Stimulated activated CD4-positive, alpha-beta T cell treated with anti-CD3 and anti-CD28 coated beads, Interleukin-12 subunit alpha, Interleukin-12 subunit beta, amount 100 ng/mL, for 48 hours (primary cell): ENCODE data around the gene EPHB2.

Experiments used
- DNase-seq, 3 donors: peaks; one replicate each; pipeline ENCODE4 v3.0.0-alpha.2; 2020; ENCODE audit warnings: low read depth in 2 of 3, low spot score in 1 of 3

Gene EPHB2

GRCh38 chr1:22816067-22816775, 105.6 kb downstream of the EPHB2 start:
- no peak for DNase-seq

GRCh38 chr1:22816803-22817202, 106.2 kb downstream of the EPHB2 start:
- no peak for DNase-seq

- no peak for DNase-seq
Measured at GRCh38 chr1:22817462-22817861, 106.8 kb downstream of the EPHB2 start.

- no peak for DNase-seq
Measured at GRCh38 chr1:22818061-22818770, 107.6 kb downstream of the EPHB2 start.

GRCh38 chr1:22819361-22819760, 108.7 kb downstream of the EPHB2 start:
- no peak for DNase-seq

GRCh38 chr1:22821027-22821426, 110.4 kb downstream of the EPHB2 start:
- DNase-seq: no peak

GRCh38 chr1:22822371-22822770, 111.7 kb downstream of the EPHB2 start:
- DNase-seq: no peak

- no peak for DNase-seq
Measured at GRCh38 chr1:22824466-22824865, 113.8 kb downstream of the EPHB2 start.

GRCh38 chr1:22824975-22825374, 114.3 kb downstream of the EPHB2 start:
- DNase-seq: no peak

GRCh38 chr1:22825486-22826189, 115.0 kb downstream of the EPHB2 start:
- no peak for DNase-seq

GRCh38 chr1:22826604-22827580, 116.3 kb downstream of the EPHB2 start:
- DNase-seq: no peak

- DNase-seq: no peak
Measured at GRCh38 chr1:22827666-22828483, 117.2 kb downstream of the EPHB2 start.

GRCh38 chr1:22828484-22829308, 118.1 kb downstream of the EPHB2 start:
- no peak for DNase-seq

GRCh38 chr1:22829309-22829989, 118.8 kb downstream of the EPHB2 start:
- DNase-seq: no peak

GRCh38 chr1:22830041-22830566, 119.5 kb downstream of the EPHB2 start:
- DNase-seq: no peak

GRCh38 chr1:22830757-22831340, 120.2 kb downstream of the EPHB2 start:
- no peak for DNase-seq

GRCh38 chr1:22831729-22832413, 121.2 kb downstream of the EPHB2 start:
- no peak for DNase-seq

GRCh38 chr1:22832414-22832786, 121.8 kb downstream of the EPHB2 start:
- DNase-seq: no peak
